H1 (cell line): ENCODE measurements around the gene CCDC12. TPM values are rescaled to one million over a fixed set of nuclear protein-coding genes. Genes with fewer than 3 reads are reported as not detected.

Experiments
- BACH1 ChIP-seq: IDR thresholded peaks from 2 replicates; pipeline ENCODE4 v1.6.1; 2012; ENCODE audit warnings: low read length, improper control_type of control experiment
- CHD7 ChIP-seq: fragments of 300-600 bp; sonication (generic); IDR thresholded peaks from 2 replicates; pipeline ENCODE4 v1.7.1; 2012; ENCODE audit warnings: low read length, moderate library complexity, mild to moderate bottlenecking, inconsistent platforms; ENCODE audit not compliant: insufficient replicate concordance
- CREB1 ChIP-seq: IDR thresholded peaks from 2 replicates; pipeline ENCODE4 v1.6.1; 2012; ENCODE audit warnings: inconsistent platforms
- EZH2 ChIP-seq: fragments of 200-600 bp; sonication (generic); IDR thresholded peaks from 2 replicates; pipeline ENCODE4 v1.7.1; 2012; ENCODE audit warnings: low read depth, mild to moderate bottlenecking, moderate library complexity, low read length, inconsistent platforms; ENCODE audit not compliant: severe bottlenecking
- SAP30 ChIP-seq: fragments of 300-600 bp; sonication (generic); IDR thresholded peaks from 2 replicates; pipeline ENCODE4 v1.7.1; 2012; ENCODE audit warnings: low read length, moderate library complexity, mild to moderate bottlenecking, inconsistent platforms; ENCODE audit not compliant: insufficient read depth, insufficient replicate concordance
- polyA plus RNA-seq, 7 experiments: library from polyadenylated mRNA; depleted of rRNA in 3 of 7; stranded (reverse) in 5 of 7; unstranded in 2 of 7; fragments of >200 nt in 5 of 7; fragments of 200-250 nt in 2 of 7; gene quantifications; 1 replicate in 5 of 7; 2 replicates in 1 of 7; 4 replicates in 1 of 7; pipeline versions ENCODE4 v1.2.1 to v1.2.3, GENCODE V29; 2011 to 2013; ENCODE audit warnings: missing spikeins in 2 of 7, mixed read lengths in 2 of 7
- total RNA-seq: library from RNA; stranded (reverse); fragmentation: NEBNext Ultra II Directional; extraction: Animal tissue kit (Norgen Biotek cat#: 25700); gene quantifications from 2 replicates; pipeline ENCODE4 v1.2.1, GENCODE V29; 2021

CCDC12 gene
- total and polyA plus RNA-seq, 2 of the 8 experiments (the other 6 are each of a cell fraction or from before 2014, with no cell fraction given): 29.5 to 41.3 TPM

GRCh38 chr3:46903341-46904302, 72.9 kb downstream of the CCDC12 start (continued):
- TF ChIP-seq CHD7: no peak
- no peak for TF ChIP-seq BACH1
- TF ChIP-seq EZH2: no peak
- no peak for TF ChIP-seq CREB1
- no peak for TF ChIP-seq SAP30
- TF ChIP-seq, all 59 proteins: peak for 0
